ENCODE results near the gene ZDHHC22.
"Not testable (repeated sequence)": the region's sequence is repeated elsewhere in the genome, so short reads cannot be mapped to it uniquely, and the experiment has no call there.

The ZDHHC22 gene

DNA sequence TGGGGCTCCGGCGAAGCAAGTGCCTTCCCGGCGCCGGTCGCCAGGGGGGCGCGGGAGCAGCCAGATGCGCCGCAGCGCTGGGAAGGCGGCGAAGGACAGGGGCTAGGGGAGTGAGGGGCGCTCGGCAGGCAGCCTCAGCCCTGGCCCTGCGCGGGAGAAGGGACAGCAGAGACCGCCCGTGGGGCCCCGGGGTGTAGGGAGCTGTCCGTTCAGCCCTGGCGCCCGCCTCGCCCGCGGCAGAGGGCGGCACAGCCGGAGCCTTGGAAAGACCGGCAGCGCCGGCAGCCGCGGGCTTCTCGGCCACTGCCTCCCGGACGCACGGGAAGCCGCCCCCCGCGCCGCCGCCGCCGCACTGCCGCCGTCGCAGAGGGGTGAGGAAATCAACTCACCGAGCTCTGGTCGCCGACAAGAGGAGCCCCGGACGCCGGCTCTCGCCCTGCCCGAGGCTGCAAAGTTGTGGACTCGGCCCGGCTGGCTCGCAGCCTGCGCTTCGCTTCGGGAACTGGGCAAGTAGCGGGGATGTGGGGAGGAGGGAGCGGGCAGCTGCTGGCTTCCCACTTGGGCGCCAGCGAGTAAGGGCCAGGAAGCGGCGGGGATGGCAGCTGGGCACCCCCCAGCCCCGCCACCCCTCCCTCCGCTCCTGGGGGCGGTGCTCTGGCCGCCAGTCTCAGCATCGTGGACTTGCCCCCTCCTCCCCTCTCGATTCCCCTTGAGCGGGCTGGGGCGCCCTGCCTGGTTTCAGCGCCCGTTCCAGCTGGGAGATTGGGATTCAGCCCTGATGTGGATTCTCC lies at the start of gene ZDHHC22:
TSS of gene ZDHHC22 (minus strand) at position 578 of the 791 bp plus-strand sequence. CDS start 2,053 bp downstream, outside the sequence.
- no peak for DNase-seq

- DNase-seq: no peak
These were observed 49.4 kb upstream of the ZDHHC22 start for GRCh38 chr14:77190977-77191376.

DNA sequence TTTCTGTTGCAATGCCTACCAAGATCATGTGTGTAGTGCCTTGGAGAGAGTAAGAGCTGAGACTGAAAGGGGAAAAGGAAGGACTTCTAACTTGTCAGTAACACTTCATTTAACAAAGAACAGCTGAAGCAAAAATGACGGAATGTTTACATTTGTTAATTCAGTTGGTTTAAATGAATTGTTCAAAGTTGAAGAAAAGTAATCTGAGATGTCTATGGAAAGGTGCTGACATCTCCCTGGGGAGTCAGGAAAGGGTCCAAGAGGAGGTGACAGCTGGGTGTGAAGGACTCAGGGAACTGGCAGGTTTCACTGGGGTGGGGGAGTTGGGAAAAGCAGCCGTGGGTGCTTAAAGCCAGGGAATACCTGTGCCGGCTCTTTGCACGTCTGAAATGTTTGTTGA lies 47.9 kb upstream of the ZDHHC22 start:
- DNase-seq: no peak

- DNase-seq: no peak
These were observed 46.0 kb upstream of the ZDHHC22 start for GRCh38 chr14:77187649-77188012.

DNA sequence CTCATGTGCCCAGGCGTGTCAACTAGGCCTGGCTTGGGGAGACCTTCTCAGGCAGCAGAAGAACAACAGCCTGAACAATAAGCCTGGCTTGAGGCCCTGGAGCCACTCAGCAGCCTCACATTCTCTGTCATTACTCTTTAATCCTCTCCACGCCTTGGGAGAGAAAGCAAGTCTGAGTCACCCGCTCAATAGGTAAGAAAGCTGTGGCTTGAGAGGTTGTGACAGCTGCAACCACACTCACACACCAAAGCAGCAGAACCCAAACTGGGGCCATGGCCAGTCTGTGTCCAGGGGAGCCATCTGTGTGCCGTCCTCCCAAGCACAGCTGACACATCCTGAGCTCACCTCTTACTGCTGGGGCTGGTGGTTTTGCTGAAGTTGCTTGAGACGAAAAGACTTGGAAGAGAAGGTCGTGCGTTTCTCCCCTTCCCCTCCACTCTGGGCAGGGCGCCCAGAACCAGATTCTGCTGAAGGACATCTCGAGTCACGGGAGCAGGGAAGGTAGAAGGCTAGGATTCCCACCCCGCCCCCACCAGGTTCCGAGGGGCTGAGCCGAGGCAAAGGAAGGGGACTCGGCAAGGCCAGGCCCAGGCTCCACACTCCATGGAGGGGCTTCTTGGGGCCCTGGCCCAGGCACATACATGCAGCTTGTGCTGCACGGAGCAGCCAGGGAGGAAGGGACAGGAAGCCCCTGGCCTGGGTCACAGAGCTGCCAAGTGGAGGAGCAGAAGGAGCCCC lies 45.5 kb upstream of the ZDHHC22 start:
- no peak for DNase-seq

DNA sequence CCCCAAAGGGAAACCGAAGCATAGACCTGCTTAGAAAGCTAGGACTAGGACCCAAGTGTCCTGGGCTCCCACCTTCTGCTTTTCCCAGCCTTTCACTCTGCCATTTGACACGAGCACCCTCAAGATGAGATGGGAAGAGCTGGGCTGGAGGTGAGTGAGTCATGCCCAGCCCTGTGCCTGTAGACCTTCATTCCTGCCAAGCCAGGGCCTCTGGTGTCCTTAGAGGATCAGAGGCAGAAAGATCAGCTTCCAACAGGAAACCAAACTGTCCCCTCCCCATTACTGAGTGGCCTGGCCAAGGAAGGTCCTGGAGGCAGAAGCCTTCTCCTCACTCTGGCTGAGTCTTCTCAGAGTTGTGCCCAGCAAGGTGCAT lies 43.5 kb upstream of the ZDHHC22 start:
- DNase-seq: no peak

- DNase-seq: no peak
These were observed 43.0 kb upstream of the ZDHHC22 start for GRCh38 chr14:77184396-77185092.

DNA sequence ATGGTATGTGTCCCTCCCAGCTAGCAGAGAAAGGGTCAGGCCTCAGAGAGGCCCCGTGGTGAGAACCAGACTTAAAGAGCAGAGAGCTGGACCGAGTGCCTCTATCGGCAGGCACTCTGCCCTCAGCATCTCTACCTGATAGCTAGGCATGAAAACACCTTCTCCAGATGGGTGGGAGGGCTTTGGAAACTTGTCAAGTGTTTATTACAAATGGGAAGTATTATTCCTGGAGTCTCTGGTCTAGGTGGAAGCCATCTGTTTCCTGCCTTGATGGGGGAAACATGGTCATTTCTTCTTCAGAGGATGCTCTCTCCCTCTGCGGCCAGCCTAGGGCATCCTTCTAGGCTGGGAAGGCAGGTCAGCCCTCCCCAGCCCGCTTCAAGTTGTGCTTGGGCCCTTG lies 42.3 kb upstream of the ZDHHC22 start:
- no peak for DNase-seq

DNA sequence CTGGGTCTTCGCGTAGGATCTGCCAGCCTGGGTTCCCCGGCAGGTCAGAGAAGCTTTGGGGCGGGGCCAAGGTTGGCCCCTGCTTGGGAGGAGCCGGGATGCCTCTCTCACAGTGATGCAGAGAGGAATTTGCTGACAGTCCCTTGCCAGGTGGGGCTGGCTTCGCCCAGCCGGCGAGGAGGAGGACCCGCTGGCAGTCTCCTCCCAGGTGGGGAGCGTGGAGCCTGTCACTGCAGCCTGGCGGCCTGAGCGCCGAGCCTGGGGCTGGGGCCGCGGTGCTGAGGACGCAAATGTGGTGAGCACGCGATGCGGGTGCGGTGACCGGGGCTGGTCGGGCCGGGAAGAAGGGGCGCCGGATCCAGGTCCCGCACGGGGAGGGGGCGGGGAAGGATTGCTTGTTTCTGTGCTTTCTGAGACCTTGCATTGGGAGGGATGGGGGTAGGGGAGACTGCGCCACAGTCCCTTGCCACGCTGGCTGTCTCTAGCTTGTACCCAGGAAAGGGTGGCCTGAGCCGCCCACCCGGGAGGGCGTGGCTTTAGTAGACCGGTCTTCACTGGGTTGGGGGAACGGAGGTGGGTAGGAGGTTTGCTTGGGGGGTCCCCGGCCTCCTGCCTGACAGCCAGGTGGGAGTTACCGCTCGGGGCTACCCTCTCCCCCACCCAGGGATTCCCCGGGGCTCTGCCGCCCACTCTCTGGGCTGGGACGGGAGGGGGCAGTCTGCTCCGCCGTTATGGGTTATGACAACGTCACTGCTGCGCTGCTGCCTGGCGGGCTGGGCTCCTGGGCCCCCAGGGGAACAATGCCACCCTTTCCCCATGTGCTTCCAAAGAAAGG lies 40.2 kb upstream of the ZDHHC22 start, which contains the start of gene TMEM63C:
TSS of gene TMEM63C (plus strand) at position 196 of the 835 bp plus-strand sequence. CDS start 37,016 bp downstream, outside the sequence.
- DNase-seq: peak; percentile 41 to 54

GRCh38 chr14:77180726-77181602 lies 39.4 kb upstream of the ZDHHC22 start:
- no peak for DNase-seq

DNA sequence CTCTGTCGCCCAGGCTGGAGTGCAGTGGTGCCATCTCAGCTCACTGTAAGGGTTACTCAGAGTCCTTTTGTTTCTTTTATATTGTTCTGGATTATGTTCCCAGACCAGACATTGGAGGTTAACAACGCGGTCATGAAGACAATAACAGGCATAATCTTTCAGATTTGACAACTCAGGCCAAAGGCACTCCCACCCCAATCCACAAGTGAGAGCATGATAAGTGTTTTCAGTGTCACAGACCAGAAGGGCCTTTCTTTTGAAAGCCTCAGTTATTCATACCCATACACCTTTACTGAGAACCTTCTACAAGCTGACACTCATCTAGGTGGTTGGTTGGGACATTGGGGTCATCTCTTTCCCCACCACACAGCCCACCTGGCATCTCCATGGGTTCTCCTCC lies 37.1 kb upstream of the ZDHHC22 start:
- no peak for DNase-seq

DNA sequence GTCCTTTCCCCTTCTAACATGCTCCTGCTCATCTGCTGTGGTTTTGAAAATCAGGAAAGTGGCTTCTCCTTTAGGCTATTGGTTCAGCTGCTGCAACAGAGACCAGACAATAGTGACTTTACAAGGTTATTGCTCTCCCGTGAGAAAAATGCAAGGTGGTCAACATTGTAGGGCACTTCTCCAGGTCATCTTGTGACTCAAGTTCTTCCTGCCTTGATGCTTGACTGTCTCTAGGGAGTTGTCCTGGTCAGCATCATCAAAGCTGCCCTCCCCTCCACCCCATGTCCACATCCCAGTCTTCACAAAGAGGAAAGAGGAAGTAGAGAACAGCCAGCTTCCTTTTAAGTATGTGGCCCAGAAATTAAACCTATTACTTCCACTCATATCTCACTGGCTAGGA lies 36.1 kb upstream of the ZDHHC22 start:
- no peak for DNase-seq

DNA sequence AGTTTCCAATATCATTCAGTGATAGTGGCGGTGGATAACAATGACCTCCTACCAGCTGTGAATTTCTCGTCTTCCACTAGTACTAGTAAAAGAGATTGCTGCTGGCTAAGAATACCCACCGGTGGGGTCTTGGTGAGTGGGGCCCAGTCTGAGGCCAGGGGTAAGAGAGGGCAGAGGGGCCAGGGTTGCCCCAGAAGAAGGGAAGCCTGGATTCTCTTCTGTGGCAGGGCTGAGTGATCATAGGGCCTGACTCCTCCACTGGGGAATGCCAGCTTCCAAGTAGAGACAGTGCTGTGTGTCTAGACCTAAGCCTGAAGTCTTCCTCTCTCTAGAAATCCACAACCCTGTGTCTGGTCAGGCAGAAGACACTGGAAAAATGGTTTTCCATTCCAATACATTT lies 34.3 kb upstream of the ZDHHC22 start:
- DNase-seq: no peak

GRCh38 chr14:77173911-77174617 lies 32.5 kb upstream of the ZDHHC22 start:
- not testable (repeated sequence) for DNase-seq

- no peak for DNase-seq
These were observed 31.3 kb upstream of the ZDHHC22 start for GRCh38 chr14:77172916-77173315.

DNA sequence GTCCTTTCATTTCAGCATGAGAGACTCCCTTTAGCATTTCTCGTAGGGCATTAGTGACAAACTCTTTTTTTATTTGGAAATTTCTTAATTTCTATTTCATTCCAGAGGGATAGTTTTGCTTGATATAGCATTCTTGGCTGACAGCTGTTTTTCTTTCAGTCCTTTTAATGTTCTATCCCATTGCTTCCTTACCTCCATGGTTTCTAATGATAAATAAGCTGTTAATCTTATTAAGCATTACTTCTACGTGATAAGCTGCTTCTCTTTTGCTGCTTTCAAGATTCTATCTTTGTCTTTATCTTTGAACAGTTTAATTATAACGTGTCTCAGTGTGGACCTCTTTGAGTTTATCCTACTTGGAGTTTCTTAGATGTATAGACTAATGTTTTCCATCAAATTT lies 28.5 kb upstream of the ZDHHC22 start:
- DNase-seq: no peak

- no peak for DNase-seq
These were observed 19.4 kb upstream of the ZDHHC22 start for GRCh38 chr14:77161011-77161410.

GRCh38 chr14:77158882-77159255 lies 17.3 kb upstream of the ZDHHC22 start:
- DNase-seq: no peak

DNA sequence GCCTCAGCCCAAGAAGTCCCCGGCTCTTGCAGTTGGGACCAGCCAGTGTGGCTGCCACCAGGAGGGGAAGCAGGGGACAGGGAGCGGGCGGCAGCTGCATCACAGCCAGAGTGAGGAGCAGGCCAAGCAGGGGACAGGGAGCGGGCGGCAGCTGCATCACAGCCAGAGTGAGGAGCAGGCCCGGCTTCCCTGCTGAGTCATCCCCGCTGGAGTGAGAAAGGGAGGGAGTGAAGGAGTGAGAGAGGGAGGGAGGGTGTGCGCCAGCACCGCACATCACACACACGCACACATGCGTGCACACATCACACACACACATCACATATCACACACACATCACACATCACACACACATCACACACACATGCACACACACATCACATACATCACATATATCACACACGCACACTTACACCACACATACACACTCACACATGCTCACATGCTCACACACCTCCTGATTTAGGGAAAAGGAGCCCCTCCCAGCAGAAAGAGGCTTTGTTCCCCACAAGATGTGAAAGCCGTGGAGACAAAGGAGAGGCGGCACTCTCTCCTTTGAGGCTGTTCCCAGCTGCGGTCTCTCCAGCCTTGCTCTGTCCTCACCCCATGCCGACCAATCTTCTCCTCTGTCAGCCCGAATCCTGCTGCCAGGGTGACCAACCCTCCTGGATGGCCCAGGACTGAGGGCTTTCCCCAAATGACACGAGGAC lies 16.7 kb upstream of the ZDHHC22 start:
- DNase-seq: no peak

- DNase-seq: no peak
These were observed 16.1 kb upstream of the ZDHHC22 start for GRCh38 chr14:77157740-77158139.
